ENCODE data around the gene NCL.
"Not testable (repeated sequence)": the region's sequence is repeated elsewhere in the genome, so short reads cannot be mapped to it uniquely, and the experiment has no call there.

The NCL gene

DNA sequence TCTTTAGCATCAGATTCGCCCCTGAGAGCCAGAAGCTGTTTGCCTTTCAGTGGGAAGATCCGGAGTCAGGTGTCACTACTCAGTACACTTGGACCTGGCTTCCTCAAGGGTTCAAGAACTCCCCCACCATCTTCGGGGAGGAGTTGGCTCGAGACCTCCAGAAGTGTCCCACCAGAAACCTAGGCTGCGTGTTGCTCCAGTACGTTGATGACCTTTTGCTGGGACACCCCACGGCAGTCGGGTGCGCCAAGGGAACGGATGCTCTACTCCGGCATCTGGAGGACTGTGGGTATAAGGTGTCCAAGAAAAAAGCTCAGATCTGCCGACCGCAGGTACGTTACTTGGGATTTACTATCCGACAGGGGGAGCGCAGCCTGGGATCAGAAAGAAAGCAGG is 60.1 kb downstream of the NCL start:
- DNase-seq: not testable (repeated sequence)

All from C1 segment of cervical spinal cord (tissue), 14 donors.